Neutrophil (primary cell): ENCODE results near the gene RYR2.

Experiments used
- H3K27ac ChIP-seq: fragments of 200-600 bp; sonication (generic); 2 replicates; pipeline ENCODE4 v1.5.1; 2016; ENCODE audit warnings: mild to moderate bottlenecking, moderate library complexity
- H3K27me3 ChIP-seq: fragments of 200-600 bp; sonication (generic); 2 replicates; pipeline ENCODE4 v1.6.0; 2016; ENCODE audit warnings: mild to moderate bottlenecking
- H3K36me3 ChIP-seq: fragments of 200-600 bp; sonication (generic); 2 replicates; pipeline ENCODE4 v1.5.1; 2017
- H3K4me1 ChIP-seq, 2 experiments: fragments of 200-600 bp in 1 of 2; sonication (generic) in 1 of 2; 1 replicate in 1 of 2; 2 replicates in 1 of 2; pipeline versions ENCODE4 v1.5.1 to v1.6.1; 2013 to 2016; ENCODE audit warnings: low read depth in 1 of 2, low read length in 1 of 2, mild to moderate bottlenecking in 1 of 2, moderate library complexity in 1 of 2; ENCODE audit not compliant: control insufficient read depth in 1 of 2, insufficient read depth in 1 of 2
- H3K4me3 ChIP-seq, 2 experiments: fragments of 200-600 bp in 1 of 2; sonication (generic) in 1 of 2; 1 replicate in 1 of 2; 2 replicates in 1 of 2; pipeline ENCODE4 v1.5.1; 2013 to 2016; ENCODE audit warnings: low read depth in 1 of 2, low read length in 1 of 2, mild to moderate bottlenecking in 1 of 2, moderate library complexity in 1 of 2
- H3K9me3 ChIP-seq: fragments of 200-600 bp; sonication (generic); 2 replicates; pipeline ENCODE4 v1.5.1; 2016
- CTCF ChIP-seq: fragments of 200-600 bp; sonication (generic); IDR thresholded peaks from 2 replicates; pipeline ENCODE4 v1.5.1; 2016; ENCODE audit warnings: antibody characterized with exemption

RYR2 gene

DNA sequence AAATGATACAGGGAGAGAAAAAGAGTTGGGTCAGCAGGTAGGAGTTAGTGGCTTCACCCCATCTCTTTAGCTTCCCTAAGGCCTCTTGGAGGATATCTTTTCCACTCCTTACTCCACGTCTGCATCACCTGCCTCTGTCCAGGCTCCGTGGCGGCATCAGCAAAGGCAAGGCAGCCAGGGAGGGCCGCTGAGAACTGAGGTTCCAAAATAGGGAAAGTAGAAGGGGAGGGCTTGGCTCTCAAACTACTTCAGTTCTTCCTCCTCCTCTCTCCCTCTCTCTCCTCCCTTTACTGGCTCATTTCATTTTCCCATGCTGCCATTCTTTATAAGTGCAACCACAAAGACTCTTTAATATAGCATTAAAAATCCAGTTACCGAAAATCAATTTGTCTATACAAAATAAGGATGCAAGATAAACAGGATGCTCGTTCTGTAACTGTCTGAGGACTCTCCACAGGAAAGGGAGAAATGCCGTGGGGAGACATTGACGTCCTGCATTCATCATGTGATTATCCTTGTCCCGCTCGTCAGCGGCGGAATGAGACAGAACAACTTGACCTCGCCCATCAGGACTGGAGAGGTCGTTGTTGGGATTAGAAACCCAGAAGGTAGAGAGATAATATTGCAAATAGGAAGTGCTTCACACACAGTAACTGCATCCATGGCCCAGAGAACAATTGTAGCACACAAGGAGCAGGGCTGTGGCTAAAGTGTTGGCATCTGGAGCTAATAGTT is 34.7 kb upstream of the RYR2 start:
- Histone ChIP-seq H3K9me3 (no peaks in the 10 kb centered on the region), H3K36me3 (no peaks in the 10 kb centered on the region), H3K27me3 (no peaks in the 10 kb centered on the region), H3K27ac (no peak overlapping the region), H3K4me3 (no peak overlapping the region), H3K4me1 (no peaks in the 10 kb centered on the region)
- no peak for TF ChIP-seq CTCF

DNA sequence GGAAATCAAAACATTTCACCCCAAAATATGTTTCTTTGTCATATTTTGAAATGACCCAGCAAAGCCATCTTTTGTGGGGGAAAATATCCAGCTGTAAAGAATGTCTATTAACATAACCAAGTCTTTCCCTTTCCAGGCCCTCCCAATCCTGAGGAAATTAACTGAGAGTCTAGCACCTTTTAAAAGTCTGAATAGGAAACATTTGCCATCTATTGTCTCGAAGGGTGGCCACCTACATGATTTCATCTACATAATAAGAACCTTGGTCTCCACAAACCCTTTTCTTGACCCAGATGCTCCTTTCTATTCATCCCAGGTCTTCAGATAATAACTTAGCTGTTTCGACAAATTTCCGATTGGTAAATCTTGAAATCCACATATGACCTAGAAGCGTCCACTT is 32.4 kb upstream of the RYR2 start:
- no peaks in the 10 kb centered on the region for H3K4me1 ChIP-seq
- no peaks in the 10 kb centered on the region for H3K9me3 ChIP-seq
- no peak overlapping the region for H3K4me3 ChIP-seq
- H3K36me3 ChIP-seq: no peaks in the 10 kb centered on the region
- no peak for TF ChIP-seq CTCF
- no peak overlapping the region for H3K27ac ChIP-seq
- no peaks in the 10 kb centered on the region for H3K27me3 ChIP-seq

- Histone ChIP-seq H3K9me3 (no peaks in the 10 kb centered on the region), H3K27ac (no peak overlapping the region), H3K36me3 (no peaks in the 10 kb centered on the region), H3K4me3 (no peak overlapping the region), H3K4me1 (no peaks in the 10 kb centered on the region), H3K27me3 (no peaks in the 10 kb centered on the region)
- no peak for TF ChIP-seq CTCF
These were observed 30.6 kb upstream of the RYR2 start for GRCh38 chr1:237011432-237011831.

DNA sequence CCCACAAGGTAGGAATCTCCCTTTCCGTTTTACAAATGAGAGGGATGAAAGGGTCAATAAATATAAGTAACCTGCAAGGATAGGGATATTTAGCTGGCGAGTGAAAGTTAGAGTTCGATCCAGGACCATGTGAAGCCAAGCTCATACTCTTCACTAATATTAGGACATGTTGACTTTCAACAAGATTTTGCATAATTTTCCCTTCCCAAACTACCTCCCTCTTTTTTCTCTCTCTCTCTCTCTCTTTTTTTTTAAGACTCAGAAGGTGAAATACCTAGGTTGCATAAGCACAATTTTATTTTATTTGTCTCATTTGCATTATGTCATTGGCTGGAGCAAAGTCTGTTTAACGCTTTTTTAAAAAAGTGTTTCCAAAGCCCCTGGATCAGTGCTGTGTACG is 29.6 kb upstream of the RYR2 start:
- no peaks in the 10 kb centered on the region for H3K27me3 ChIP-seq
- no peak overlapping the region for H3K27ac ChIP-seq
- no peak overlapping the region for H3K4me3 ChIP-seq
- no peak for TF ChIP-seq CTCF
- H3K9me3 ChIP-seq: no peaks in the 10 kb centered on the region
- no peaks in the 10 kb centered on the region for H3K36me3 ChIP-seq
- H3K4me1 ChIP-seq: no peaks in the 10 kb centered on the region

DNA sequence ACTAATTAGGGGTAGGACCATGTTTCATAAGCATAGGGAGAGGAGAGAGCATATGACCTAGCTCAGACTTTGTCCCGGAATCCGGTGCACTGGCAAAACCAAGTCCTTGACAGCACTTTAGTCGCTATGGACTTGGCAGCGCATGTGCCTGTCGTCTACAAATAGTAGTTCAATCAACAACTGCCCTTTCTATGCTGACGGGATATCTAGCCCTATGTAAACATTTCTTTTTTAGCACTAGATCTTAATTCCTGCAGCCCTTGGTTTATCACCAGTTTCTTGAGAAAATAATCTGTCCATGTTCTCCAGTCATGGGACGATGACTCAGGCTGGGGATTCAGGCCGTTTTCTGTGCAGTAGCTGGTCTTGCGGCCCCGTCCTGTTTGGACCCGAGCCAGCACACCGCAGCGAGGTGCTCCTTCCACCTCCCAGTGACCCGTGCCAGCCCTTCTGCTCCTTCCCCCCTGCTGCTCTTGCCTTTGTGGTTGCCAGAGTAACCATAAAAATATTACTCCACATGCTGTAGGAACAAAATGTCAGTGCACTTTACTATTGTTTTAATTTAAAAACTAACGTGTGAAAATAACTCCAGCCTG is 29.1 kb upstream of the RYR2 start:
- Histone ChIP-seq H3K4me3 (no peak overlapping the region), H3K27me3 (no peaks in the 10 kb centered on the region), H3K9me3 (no peaks in the 10 kb centered on the region), H3K4me1 (no peaks in the 10 kb centered on the region), H3K36me3 (no peaks in the 10 kb centered on the region), H3K27ac (no peak overlapping the region)
- no peak for TF ChIP-seq CTCF
